ENCODE results near the gene TTLL6.

- TF ChIP-seq CTCF (IDR thresholded peaks at IDR 0.05; ENCODE audit: poor library complexity) (no peak), EZH2 (IDR thresholded peaks at IDR 0.05; ENCODE audit: borderline replicate concordance) (no peak)
Observed at GRCh38 chr17:48773245-48773644, 43.8 kb downstream of the TTLL6 start.
